K562 (cell line): Measurements from ENCODE around the gene MON2.

ENCODE experiments used
- ARNT ChIP-seq, 2 experiments: fragments of 450-650 bp; IDR thresholded peaks; 2 replicates each; pipeline ENCODE4 v1.6.1; 2016; ENCODE audit warnings: mild to moderate bottlenecking in 1 of 2
- BRCA1 ChIP-seq, 2 experiments: fragments of 450-650 bp in 1 of 2; sonication (generic) in 1 of 2; formaldehyde crosslinking in 1 of 2; IDR thresholded peaks; 2 replicates each; pipeline versions ENCODE4 v1.5.0 to v1.6.1; 2017 to 2020; ENCODE audit warnings: mild to moderate bottlenecking in 1 of 2, missing genetic modification reagents in 1 of 2
- CBX8 ChIP-seq: fragments of 200-600 bp; sonication (generic); IDR thresholded peaks from 2 replicates; pipeline ENCODE4 v1.6.1; 2012; ENCODE audit warnings: borderline replicate concordance, mixed run types, low read depth, mild to moderate bottlenecking, moderate library complexity, mixed read lengths, low read length, control low read depth, inconsistent platforms; ENCODE audit not compliant: poor library complexity, severe bottlenecking; ENCODE audit errors: extremely low read depth
- CTCF ChIP-seq, 3 experiments: IDR thresholded peaks in 2 of 3; conservative IDR thresholded peaks in 1 of 3; 2 replicates each; pipeline ENCODE4 v1.5.1; 2011 to 2012; ENCODE audit warnings: low read length in 3 of 3, mild to moderate bottlenecking in 3 of 3, control low read depth in 2 of 3, improper control_type of control experiment in 1 of 3, inconsistent platforms in 1 of 3, low read depth in 1 of 3, mixed read lengths in 1 of 3, moderate library complexity in 1 of 3; ENCODE audit not compliant: insufficient read depth in 2 of 3
- ELF1 ChIP-seq: fragments of 200-800 bp; sonication (Bioruptor generic); IDR thresholded peaks from 2 replicates; pipeline ENCODE4 v1.6.1; 2016; ENCODE audit warnings: missing genetic modification characterization, missing compliant biosample characterization
- JUNB ChIP-seq: fragments of 450-650 bp; formaldehyde crosslinking; conservative IDR thresholded peaks from 2 replicates; pipeline ENCODE4 v1.4.0; 2020; ENCODE audit warnings: mild to moderate bottlenecking
- JUND ChIP-seq, 2 experiments: IDR thresholded peaks; 2 replicates in 1 of 2; 3 replicates in 1 of 2; pipeline ENCODE4 v1.6.1; 2011; ENCODE audit warnings: borderline replicate concordance in 2 of 2, low read depth in 2 of 2, low read length in 2 of 2, improper control_type of control experiment in 1 of 2, missing biosample characterization in 1 of 2, missing genetic modification characterization in 1 of 2, missing genetic modification reagents in 1 of 2
- RBM22 ChIP-seq: fragments of 200-400 bp; formaldehyde crosslinking; IDR thresholded peaks from 2 replicates; pipeline ENCODE4 v1.6.1; 2018; ENCODE audit warnings: low read length, low read depth; ENCODE audit not compliant: poor library complexity, severe bottlenecking
- TARDBP ChIP-seq: fragments of 450-650 bp; IDR thresholded peaks from 2 replicates; pipeline ENCODE4 v1.6.1; 2016
- USF2 ChIP-seq: sonication (generic); formaldehyde crosslinking; IDR thresholded peaks from 2 replicates; pipeline ENCODE4 v1.5.0; 2020; ENCODE audit warnings: missing genetic modification reagents
- ZNF639 ChIP-seq, 2 experiments: fragments of 200-800 bp in 1 of 2; sonication (Bioruptor generic) in 1 of 2; sonication (generic) in 1 of 2; formaldehyde crosslinking in 1 of 2; IDR thresholded peaks in 1 of 2; conservative IDR thresholded peaks in 1 of 2; 2 replicates each; pipeline versions ENCODE4 v1.5.0 to v1.6.1; 2016 to 2020; ENCODE audit warnings: missing compliant biosample characterization in 1 of 2, missing genetic modification characterization in 1 of 2, missing genetic modification reagents in 1 of 2

DNA sequence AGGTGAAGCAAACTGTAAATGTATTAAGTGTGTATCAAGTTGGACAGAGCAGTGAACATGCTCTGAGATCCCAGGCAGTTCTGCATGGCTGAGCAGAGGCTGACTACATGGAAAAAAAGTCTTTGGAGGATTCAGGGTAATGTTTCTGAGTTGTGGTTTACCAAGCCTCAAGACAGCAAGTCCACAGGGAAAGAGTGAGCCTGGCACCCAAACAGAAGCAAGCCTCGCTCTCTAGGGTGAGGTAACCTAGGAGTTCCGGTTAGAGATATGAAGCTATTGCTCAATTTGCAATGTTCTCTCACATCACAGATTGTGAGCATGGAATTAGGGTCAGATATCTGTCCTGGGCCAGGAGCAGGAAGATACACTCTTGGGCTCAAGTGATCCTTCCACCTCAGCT, 158.6 kb downstream of the MON2 start:
- no peak for TF ChIP-seq USF2 (CRISPR knock-in tag)
- TF ChIP-seq TARDBP: no peak
- no peak for TF ChIP-seq CTCF (IDR thresholded peaks at IDR 0.05 in 2 of 3, conservative IDR thresholded peaks at IDR 0.05 in 1 of 3; ENCODE audit: insufficient read depth in 2 of 3, low read depth in 1 of 3, low read length in 3 of 3)
- TF ChIP-seq JUNB (CRISPR knock-in tag): no peak
- no peak for TF ChIP-seq CBX8
- no peak for TF ChIP-seq ARNT (IDR thresholded peaks at IDR 0.05)
- no peak for TF ChIP-seq ZNF639 (CRISPR knock-in tag; conservative IDR thresholded peaks at IDR 0.05 in 1 of 2, IDR thresholded peaks at IDR 0.05 in 1 of 2)
- TF ChIP-seq JUND (IDR thresholded peaks at IDR 0.05; ENCODE audit: borderline replicate concordance, low read depth, low read length): no peak
- TF ChIP-seq JUND (tag; IDR thresholded peaks at IDR 0.05; ENCODE audit: borderline replicate concordance, low read depth, low read length): no peak
- TF ChIP-seq BRCA1 (IDR thresholded peaks at IDR 0.05): no peak
- no peak for TF ChIP-seq BRCA1 (CRISPR knock-in tag; IDR thresholded peaks at IDR 0.05)
- no peak for TF ChIP-seq RBM22
- no peak for TF ChIP-seq ELF1 (tag)
